ENCODE data around the gene AFF3.

AFF3 gene

DNA sequence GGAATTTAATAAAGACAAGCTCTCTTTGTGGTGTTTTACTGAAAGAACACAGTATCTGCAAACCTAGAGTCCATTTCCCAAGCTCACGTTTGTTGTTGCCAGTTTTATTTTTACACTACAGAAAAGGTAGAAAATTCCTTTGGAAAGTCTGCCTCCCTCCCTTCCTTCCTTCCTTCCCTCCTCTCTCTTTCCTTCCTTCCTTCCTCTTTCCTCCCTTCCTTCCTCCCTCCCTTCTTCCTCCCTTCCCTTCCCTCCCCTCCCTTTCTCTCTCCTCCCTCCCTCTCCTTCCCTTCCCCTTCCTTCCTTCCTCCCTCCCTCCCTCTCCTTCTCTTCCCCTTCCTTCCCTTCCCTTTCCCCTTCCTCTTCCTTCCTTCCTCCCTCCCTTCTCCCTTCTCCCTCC, 516.2 kb downstream of the AFF3 start:
- no peak overlapping the region for H3K27ac ChIP-seq (ENCODE audit: low read depth, low read length)
- no peaks in the 10 kb centered on the region for H3K4me1 ChIP-seq (ENCODE audit: control insufficient read depth, insufficient read depth, low read length, unreplicated experiment)
- H3K27me3 ChIP-seq (ENCODE audit: insufficient read depth, low read length), result peaks cover 21% of the 10 kb centered on the region
- H3K79me2 ChIP-seq (ENCODE audit: control insufficient read depth, insufficient read depth, low read length, unreplicated experiment), result no peaks in the 10 kb centered on the region
- no peak overlapping the region for H2AFZ ChIP-seq (ENCODE audit: low read length, unreplicated experiment)
- H3K4me3 ChIP-seq (ENCODE audit: low read depth, low read length), result no peak overlapping the region
- H3K36me3 ChIP-seq (ENCODE audit: insufficient read depth, low read length), result no peaks in the 10 kb centered on the region

DNA sequence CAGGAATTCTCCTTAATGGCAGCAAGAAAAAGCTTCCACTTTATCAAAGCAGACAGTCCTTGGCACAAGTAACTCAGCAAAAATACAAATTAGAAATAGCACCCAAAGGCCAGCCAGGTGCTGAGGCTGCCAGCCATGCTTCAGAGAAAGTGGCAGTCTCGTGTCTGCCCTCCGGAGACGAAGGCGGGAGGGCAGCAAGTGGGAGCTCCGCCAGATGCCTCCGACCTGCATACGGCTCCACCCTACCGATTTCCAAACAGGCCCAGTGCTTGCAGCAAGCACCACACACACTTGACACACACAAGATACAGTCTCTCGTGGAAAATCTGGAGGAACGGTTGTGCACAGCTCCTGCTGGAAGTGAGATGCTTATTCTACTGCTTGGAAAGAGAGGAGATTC, 517.7 kb downstream of the AFF3 start:
- Histone ChIP-seq H3K36me3 (ENCODE audit: insufficient read depth, low read length) (no peaks in the 10 kb centered on the region), H3K4me3 (ENCODE audit: low read depth, low read length) (no peak overlapping the region), H3K4me1 (ENCODE audit: control insufficient read depth, insufficient read depth, low read length, unreplicated experiment) (no peaks in the 10 kb centered on the region), H3K27ac (ENCODE audit: low read depth, low read length) (no peak overlapping the region), H3K79me2 (ENCODE audit: control insufficient read depth, insufficient read depth, low read length, unreplicated experiment) (no peaks in the 10 kb centered on the region), H3K27me3 (ENCODE audit: insufficient read depth, low read length) (peaks cover 24% of the 10 kb centered on the region), H2AFZ (ENCODE audit: low read length, unreplicated experiment) (no peak overlapping the region)

DNA sequence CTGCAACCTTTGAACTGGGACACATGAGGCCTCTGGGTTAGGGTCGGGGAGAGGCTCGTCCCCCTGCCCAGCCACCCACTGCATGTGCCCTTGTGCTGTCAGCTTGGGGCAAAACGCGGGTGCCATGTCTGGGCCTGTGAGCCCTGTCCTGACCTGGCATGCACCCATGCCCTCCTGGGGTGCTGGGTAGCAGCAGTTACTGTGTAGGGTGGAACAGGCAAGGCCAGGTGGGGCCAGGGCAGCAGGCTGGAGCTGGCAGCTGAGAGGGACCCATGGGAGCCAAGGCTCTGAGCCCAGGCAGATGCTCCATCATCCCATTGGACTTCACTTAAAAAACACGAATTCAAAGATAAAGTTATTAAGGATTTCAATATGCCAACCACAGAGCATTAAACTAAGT, 518.8 kb downstream of the AFF3 start:
- no peaks in the 10 kb centered on the region for H3K79me2 ChIP-seq (ENCODE audit: control insufficient read depth, insufficient read depth, low read length, unreplicated experiment)
- no peaks in the 10 kb centered on the region for H3K4me1 ChIP-seq (ENCODE audit: control insufficient read depth, insufficient read depth, low read length, unreplicated experiment)
- H3K27me3 ChIP-seq (ENCODE audit: insufficient read depth, low read length), result peaks cover 20% of the 10 kb centered on the region
- no peaks in the 10 kb centered on the region for H3K36me3 ChIP-seq (ENCODE audit: insufficient read depth, low read length)
- H2AFZ ChIP-seq (ENCODE audit: low read length, unreplicated experiment), result no peak overlapping the region
- H3K4me3 ChIP-seq (ENCODE audit: low read depth, low read length), result no peak overlapping the region
- H3K27ac ChIP-seq (ENCODE audit: low read depth, low read length), result no peak overlapping the region

DNA sequence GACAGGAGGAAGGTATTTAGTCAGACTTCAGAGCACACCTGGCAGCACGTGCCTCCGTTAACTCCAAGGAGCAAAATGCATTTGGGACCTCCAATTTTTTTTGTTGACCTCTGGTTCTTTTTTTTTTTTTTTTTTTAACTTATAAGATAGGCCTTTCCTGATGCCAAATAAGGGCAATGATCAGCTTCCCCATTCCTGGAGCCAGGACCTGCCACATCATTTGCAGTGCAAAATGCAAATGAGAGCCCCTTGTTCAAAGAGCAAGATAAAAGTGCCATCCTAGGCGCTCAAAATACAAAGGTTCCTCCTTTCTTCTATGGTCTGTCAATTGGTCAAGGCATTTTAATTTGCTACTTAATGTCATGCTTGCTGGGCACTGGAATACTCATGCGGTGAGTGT, 519.4 kb downstream of the AFF3 start:
- H3K4me3 ChIP-seq (ENCODE audit: low read depth, low read length), result no peak overlapping the region
- no peaks in the 10 kb centered on the region for H3K4me1 ChIP-seq (ENCODE audit: control insufficient read depth, insufficient read depth, low read length, unreplicated experiment)
- no peak overlapping the region for H3K27ac ChIP-seq (ENCODE audit: low read depth, low read length)
- H3K27me3 ChIP-seq (ENCODE audit: insufficient read depth, low read length), result peaks cover 20% of the 10 kb centered on the region
- no peaks in the 10 kb centered on the region for H3K79me2 ChIP-seq (ENCODE audit: control insufficient read depth, insufficient read depth, low read length, unreplicated experiment)
- no peaks in the 10 kb centered on the region for H3K36me3 ChIP-seq (ENCODE audit: insufficient read depth, low read length)
- no peak overlapping the region for H2AFZ ChIP-seq (ENCODE audit: low read length, unreplicated experiment)

DNA sequence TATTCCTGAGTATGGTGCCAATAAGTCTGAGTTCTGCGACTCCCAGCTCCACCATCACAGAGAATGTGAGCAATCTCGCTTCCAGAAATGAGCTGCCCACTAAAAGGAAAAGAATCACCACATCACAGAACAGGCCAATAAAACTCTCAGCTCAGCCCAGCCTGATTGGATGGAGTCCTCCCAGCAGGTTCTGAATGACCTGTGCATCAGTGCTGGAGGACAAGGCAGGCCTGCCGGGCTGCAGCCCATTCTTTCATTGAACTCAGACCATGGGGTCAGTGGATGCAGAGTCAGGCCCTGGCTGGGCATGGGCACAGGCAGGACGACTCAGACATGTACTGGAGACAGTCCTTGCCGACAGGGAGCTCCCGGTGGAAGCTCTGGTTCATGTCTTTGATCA, 519.9 kb downstream of the AFF3 start:
- no peaks in the 10 kb centered on the region for H3K4me1 ChIP-seq (ENCODE audit: control insufficient read depth, insufficient read depth, low read length, unreplicated experiment)
- H2AFZ ChIP-seq (ENCODE audit: low read length, unreplicated experiment), result no peak overlapping the region
- H3K79me2 ChIP-seq (ENCODE audit: control insufficient read depth, insufficient read depth, low read length, unreplicated experiment), result no peaks in the 10 kb centered on the region
- H3K27ac ChIP-seq (ENCODE audit: low read depth, low read length), result no peak overlapping the region
- peaks cover 23% of the 10 kb centered on the region for H3K27me3 ChIP-seq (ENCODE audit: insufficient read depth, low read length)
- H3K4me3 ChIP-seq (ENCODE audit: low read depth, low read length), result no peak overlapping the region
- H3K36me3 ChIP-seq (ENCODE audit: insufficient read depth, low read length), result no peaks in the 10 kb centered on the region

DNA sequence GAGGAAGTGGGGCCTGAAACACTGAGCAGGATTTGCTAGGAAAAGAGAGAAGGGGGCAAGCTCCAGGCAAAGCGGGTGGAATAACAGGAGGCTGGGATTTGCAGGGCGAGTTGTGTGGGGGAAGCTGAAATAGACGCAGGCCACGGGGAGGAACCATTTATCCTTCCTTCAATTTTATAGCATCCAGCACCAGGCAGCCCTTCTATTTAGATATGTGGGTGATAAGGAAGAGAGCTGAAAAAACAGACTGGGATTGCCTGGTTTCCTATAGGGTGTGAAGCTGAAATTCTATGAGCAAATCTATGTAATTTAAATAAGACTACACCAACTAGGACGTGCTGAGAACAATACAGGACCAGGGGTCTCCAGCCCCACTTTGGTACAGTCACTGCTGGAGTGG, 520.6 kb downstream of the AFF3 start:
- H3K36me3 ChIP-seq (ENCODE audit: insufficient read depth, low read length), result no peaks in the 10 kb centered on the region
- H2AFZ ChIP-seq (ENCODE audit: low read length, unreplicated experiment), result no peak overlapping the region
- no peaks in the 10 kb centered on the region for H3K4me1 ChIP-seq (ENCODE audit: control insufficient read depth, insufficient read depth, low read length, unreplicated experiment)
- no peaks in the 10 kb centered on the region for H3K79me2 ChIP-seq (ENCODE audit: control insufficient read depth, insufficient read depth, low read length, unreplicated experiment)
- H3K27me3 ChIP-seq (ENCODE audit: insufficient read depth, low read length), result peaks cover 19% of the 10 kb centered on the region
- H3K4me3 ChIP-seq (ENCODE audit: low read depth, low read length), result no peak overlapping the region
- H3K27ac ChIP-seq (ENCODE audit: low read depth, low read length), result no peak overlapping the region

DNA sequence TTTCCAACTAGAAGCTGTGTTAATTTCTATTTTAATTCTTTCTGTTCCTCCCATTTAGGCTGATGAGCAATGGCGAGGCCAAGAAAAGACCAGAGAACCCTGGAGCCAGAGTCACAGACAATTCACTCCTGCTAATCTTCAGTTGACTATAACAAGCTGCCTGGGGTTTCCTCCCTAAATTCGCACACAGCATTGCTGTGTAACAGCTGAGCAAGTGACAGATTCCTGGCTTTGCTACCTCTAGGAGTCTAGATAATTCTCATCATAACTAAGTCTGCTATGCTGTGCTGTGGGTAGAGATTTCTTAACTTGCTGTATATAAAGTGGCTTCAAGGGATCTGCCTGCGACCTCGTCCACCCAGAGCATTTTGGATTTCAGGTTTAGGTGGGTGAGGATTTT, 521.3 kb downstream of the AFF3 start:
- H3K27ac ChIP-seq (ENCODE audit: low read depth, low read length), result no peak overlapping the region
- no peaks in the 10 kb centered on the region for H3K79me2 ChIP-seq (ENCODE audit: control insufficient read depth, insufficient read depth, low read length, unreplicated experiment)
- no peaks in the 10 kb centered on the region for H3K36me3 ChIP-seq (ENCODE audit: insufficient read depth, low read length)

DNA sequence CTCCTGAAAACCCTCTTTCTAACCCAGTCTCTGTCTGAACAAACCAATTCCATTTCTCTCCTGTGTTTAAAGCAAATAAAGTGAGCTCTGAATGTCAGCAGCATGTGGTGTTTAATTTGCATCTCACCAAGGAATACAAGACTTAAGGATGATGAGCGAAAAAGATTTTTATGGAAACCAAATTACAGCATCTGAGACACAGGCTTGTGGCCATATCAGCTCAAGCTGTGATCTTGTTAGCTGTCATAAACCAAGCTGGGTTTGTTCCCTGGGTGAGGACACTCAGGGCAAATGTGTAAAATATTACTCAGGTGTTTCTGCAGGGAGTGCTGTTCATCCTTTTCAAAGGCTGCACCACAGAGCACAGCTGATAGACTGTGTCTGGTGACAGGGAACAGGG, 523.2 kb downstream of the AFF3 start:
- Histone ChIP-seq H3K4me1 (ENCODE audit: control insufficient read depth, insufficient read depth, low read length, unreplicated experiment) (no peaks in the 10 kb centered on the region), H3K79me2 (ENCODE audit: control insufficient read depth, insufficient read depth, low read length, unreplicated experiment) (no peaks in the 10 kb centered on the region), H2AFZ (ENCODE audit: low read length, unreplicated experiment) (no peak overlapping the region), H3K4me3 (ENCODE audit: low read depth, low read length) (no peak overlapping the region), H3K27me3 (ENCODE audit: insufficient read depth, low read length) (peaks cover 6% of the 10 kb centered on the region), H3K36me3 (ENCODE audit: insufficient read depth, low read length) (no peaks in the 10 kb centered on the region), H3K27ac (ENCODE audit: low read depth, low read length) (no peak overlapping the region)

More for the DNA sequence above, 521.3 kb downstream of the AFF3 start:
- Histone ChIP-seq H3K4me1 (ENCODE audit: control insufficient read depth, insufficient read depth, low read length, unreplicated experiment) (no peaks in the 10 kb centered on the region), H3K27me3 (ENCODE audit: insufficient read depth, low read length) (peaks cover 15% of the 10 kb centered on the region), H2AFZ (ENCODE audit: low read length, unreplicated experiment) (no peak overlapping the region), H3K4me3 (ENCODE audit: low read depth, low read length) (no peak overlapping the region)

DNA sequence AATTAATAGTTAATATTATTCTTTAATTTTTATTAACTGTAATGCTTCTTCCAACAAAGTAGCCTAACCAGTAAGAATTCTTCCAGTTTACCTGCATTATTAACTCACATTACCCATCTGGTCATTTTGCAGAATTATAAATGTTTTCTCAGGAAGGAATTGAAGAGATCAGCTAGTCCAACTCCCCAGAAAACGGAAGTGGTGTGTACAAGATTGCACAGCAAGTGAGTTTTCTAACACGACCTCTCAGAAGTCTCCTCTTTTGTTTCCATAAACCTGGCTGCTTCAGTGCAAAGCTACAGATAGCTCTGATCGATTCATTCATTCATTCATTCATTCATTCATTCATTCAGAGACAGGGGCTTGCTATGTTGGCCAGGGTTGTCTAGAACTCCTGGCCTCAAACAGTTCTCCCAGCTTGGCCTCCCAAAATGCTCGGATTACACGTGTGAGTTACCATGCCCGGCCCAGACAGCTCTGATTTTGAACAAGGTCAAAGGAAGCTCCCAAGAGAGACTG, 523.8 kb downstream of the AFF3 start:
- Histone ChIP-seq H2AFZ (ENCODE audit: low read length, unreplicated experiment) (no peak overlapping the region), H3K4me3 (ENCODE audit: low read depth, low read length) (no peak overlapping the region), H3K27ac (ENCODE audit: low read depth, low read length) (no peak overlapping the region)

DNA sequence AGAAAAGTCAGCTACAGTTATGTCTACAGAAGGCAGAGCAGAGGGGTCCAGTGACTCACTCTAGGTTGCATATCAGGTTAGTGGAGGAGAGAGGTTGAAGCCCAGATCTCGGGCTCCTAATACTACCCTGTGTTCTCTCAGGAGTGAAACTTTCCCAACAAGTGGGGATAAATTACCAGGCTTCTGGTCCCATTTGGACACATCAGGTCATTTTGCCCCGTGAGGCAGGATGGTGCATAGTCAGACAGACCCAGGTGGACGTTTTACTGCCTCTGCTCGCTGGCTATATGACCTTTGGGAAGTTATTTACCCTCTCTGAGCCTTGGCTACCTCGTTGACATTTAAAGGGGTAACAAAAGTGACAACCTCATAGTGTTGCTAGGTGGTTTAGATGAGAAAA, 524.6 kb downstream of the AFF3 start:
- H3K36me3 ChIP-seq (ENCODE audit: insufficient read depth, low read length), result no peaks in the 10 kb centered on the region
- H3K27ac ChIP-seq (ENCODE audit: low read depth, low read length), result no peak overlapping the region
- H3K27me3 ChIP-seq (ENCODE audit: insufficient read depth, low read length), result peaks cover 6% of the 10 kb centered on the region
- H3K4me1 ChIP-seq (ENCODE audit: control insufficient read depth, insufficient read depth, low read length, unreplicated experiment), result no peaks in the 10 kb centered on the region
- H3K79me2 ChIP-seq (ENCODE audit: control insufficient read depth, insufficient read depth, low read length, unreplicated experiment), result no peaks in the 10 kb centered on the region
- no peak overlapping the region for H2AFZ ChIP-seq (ENCODE audit: low read length, unreplicated experiment)
- no peak overlapping the region for H3K4me3 ChIP-seq (ENCODE audit: low read depth, low read length)

More for the DNA sequence above, 523.8 kb downstream of the AFF3 start:
- Histone ChIP-seq H3K36me3 (ENCODE audit: insufficient read depth, low read length) (no peaks in the 10 kb centered on the region), H3K27me3 (ENCODE audit: insufficient read depth, low read length) (peaks cover 6% of the 10 kb centered on the region), H3K79me2 (ENCODE audit: control insufficient read depth, insufficient read depth, low read length, unreplicated experiment) (no peaks in the 10 kb centered on the region), H3K4me1 (ENCODE audit: control insufficient read depth, insufficient read depth, low read length, unreplicated experiment) (no peaks in the 10 kb centered on the region)

DNA sequence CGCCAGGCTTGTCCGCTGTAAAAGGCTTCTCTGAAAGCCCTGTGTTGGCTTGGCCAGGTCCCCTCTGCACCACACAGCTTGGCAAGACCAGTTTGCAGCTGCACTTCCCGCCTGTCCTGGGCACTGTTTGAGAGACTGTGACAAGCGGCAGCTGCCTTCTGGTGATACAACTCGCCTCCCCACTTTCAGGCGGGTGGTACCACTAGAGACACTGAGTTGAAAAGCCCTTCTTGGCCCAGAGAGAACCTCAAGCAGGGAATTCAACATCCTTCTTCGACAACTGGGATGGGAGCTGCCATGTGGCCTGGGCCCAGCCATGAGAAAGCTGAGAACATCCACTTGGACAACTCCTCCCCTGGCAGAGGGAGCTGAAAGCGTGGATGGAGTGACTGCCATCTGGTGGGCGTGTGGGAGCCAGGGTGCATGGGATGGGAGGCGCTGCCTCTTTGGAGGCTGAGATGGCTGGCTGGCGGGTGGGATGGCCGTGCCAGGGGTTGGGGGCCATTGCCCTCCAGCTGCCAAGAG, 527.1 kb downstream of the AFF3 start:
- Histone ChIP-seq H3K27me3 (ENCODE audit: insufficient read depth, low read length) (peaks cover 3% of the 10 kb centered on the region; the same call in 1 of the 2 replicates), H3K4me3 (ENCODE audit: low read depth, low read length) (no peak overlapping the region), H3K79me2 (ENCODE audit: control insufficient read depth, insufficient read depth, low read length, unreplicated experiment) (no peaks in the 10 kb centered on the region), H2AFZ (ENCODE audit: low read length, unreplicated experiment) (no peak overlapping the region), H3K4me1 (ENCODE audit: control insufficient read depth, insufficient read depth, low read length, unreplicated experiment) (no peaks in the 10 kb centered on the region), H3K36me3 (ENCODE audit: insufficient read depth, low read length) (no peaks in the 10 kb centered on the region), H3K27ac (ENCODE audit: low read depth, low read length) (no peak overlapping the region)

Measured in ACC112 (cell line).